HepG2 (cell line): ENCODE measurements around the gene TBX6. TPM values are rescaled to one million over a fixed set of nuclear protein-coding genes. Genes with fewer than 3 reads are reported as not detected.
A peak's percentile ranks its signal among the peaks of the same experiment; 100 is the strongest.

Experiments
- ATF7 ChIP-seq, 2 experiments: fragments of 450-650 bp in 1 of 2; sonication (generic) in 1 of 2; formaldehyde crosslinking in 1 of 2; IDR thresholded peaks; 2 replicates each; pipeline versions ENCODE4 v1.4.0 to v1.6.1; 2016 to 2020; ENCODE audit warnings: antibody characterized with exemption in 1 of 2, mild to moderate bottlenecking in 1 of 2, missing genetic modification reagents in 1 of 2
- ATRX ChIP-seq: sonication (generic); formaldehyde crosslinking; IDR thresholded peaks from 2 replicates; pipeline ENCODE4 v1.4.0; 2020; ENCODE audit warnings: missing genetic modification reagents, borderline replicate concordance
- KLF11 ChIP-seq: IDR thresholded peaks from 2 replicates; pipeline ENCODE4 v1.6.1; 2016; ENCODE audit warnings: missing compliant biosample characterization
- LRRFIP1 ChIP-seq: sonication (generic); formaldehyde crosslinking; conservative IDR thresholded peaks from 2 replicates; pipeline ENCODE4 v1.4.0; 2020; ENCODE audit warnings: missing genetic modification reagents
- MAFF ChIP-seq: IDR thresholded peaks from 2 replicates; pipeline ENCODE4 v1.6.1; 2011; ENCODE audit warnings: low read depth, low read length, improper control_type of control experiment
- MIER2 ChIP-seq: IDR thresholded peaks from 2 replicates; pipeline ENCODE4 v1.6.1; 2016; ENCODE audit warnings: missing biosample characterization, missing genetic modification reagents
- NFIB ChIP-seq: sonication (generic); formaldehyde crosslinking; IDR thresholded peaks from 2 replicates; pipeline ENCODE4 v1.9.0; 2021; ENCODE audit warnings: missing genetic modification reagents, mild to moderate bottlenecking, borderline replicate concordance
- RELA ChIP-seq: sonication (generic); formaldehyde crosslinking; IDR thresholded peaks from 2 replicates; pipeline ENCODE4 v1.4.0; 2020; ENCODE audit warnings: missing genetic modification reagents
- TAF15 ChIP-seq: fragments of 200-400 bp; formaldehyde crosslinking; IDR thresholded peaks from one replicate; pipeline ENCODE4 v1.6.1; 2018; ENCODE audit warnings: mild to moderate bottlenecking, low read depth, low read length; ENCODE audit not compliant: poor library complexity, severe bottlenecking
- TSC22D2 ChIP-seq: sonication (generic); formaldehyde crosslinking; IDR thresholded peaks from 2 replicates; pipeline ENCODE4 v1.5.1; 2020; ENCODE audit warnings: missing genetic modification reagents, mild to moderate bottlenecking, borderline replicate concordance
- ZBTB34 ChIP-seq: sonication (generic); formaldehyde crosslinking; IDR thresholded peaks from 2 replicates; pipeline ENCODE4 v1.8.0; 2022; ENCODE audit warnings: mild to moderate bottlenecking, missing genetic modification reagents
- ZEB1 ChIP-seq: IDR thresholded peaks from 2 replicates; pipeline ENCODE4 v1.6.1; 2012; ENCODE audit warnings: mild to moderate bottlenecking, low read depth, inconsistent platforms; ENCODE audit not compliant: insufficient replicate concordance
- ZFP36L2 ChIP-seq: sonication (generic); formaldehyde crosslinking; IDR thresholded peaks from 2 replicates; pipeline ENCODE4 v1.4.0; 2020; ENCODE audit warnings: missing genetic modification reagents
- ZNF12 ChIP-seq: sonication (generic); formaldehyde crosslinking; IDR thresholded peaks from 2 replicates; pipeline ENCODE4 v1.5.0; 2020; ENCODE audit warnings: missing genetic modification reagents
- ZNF296 ChIP-seq: sonication (generic); formaldehyde crosslinking; conservative IDR thresholded peaks from 2 replicates; pipeline ENCODE4 v1.5.0; 2020; ENCODE audit warnings: mild to moderate bottlenecking, missing genetic modification reagents
- polyA plus RNA-seq, 8 experiments: library from polyadenylated mRNA; depleted of rRNA in 3 of 8; stranded (reverse) in 7 of 8; unstranded in 1 of 8; fragments of >200 nt; fragmentation: Illumina TruSeq in 4 of 8; extraction: Trizol in 4 of 8; gene quantifications; 2 replicates each; pipeline versions ENCODE4 v1.2.1 to v1.2.3, GENCODE V29; 2011 to 2016; ENCODE audit warnings: low read depth in 4 of 8, missing spikeins in 1 of 8, mixed read lengths in 1 of 8; ENCODE audit not compliant: insufficient read depth in 1 of 8
- total RNA-seq, 5 experiments: library from RNA; depleted of rRNA; stranded (reverse); fragments of >200 nt; fragmentation: Illumina TruSeq; extraction: Trizol; gene quantifications; 2 replicates each; pipeline ENCODE4 v1.2.3, GENCODE V29; 2016; ENCODE audit warnings: low read depth in 1 of 5
- TF ChIP-seq, protein P1 (sequence below), 2 experiments: sonication (generic) in 1 of 2; formaldehyde crosslinking in 1 of 2; IDR thresholded peaks; 2 replicates each; pipeline versions ENCODE4 v1.4.0 to v1.6.1; 2016 to 2020; ENCODE audit warnings: borderline replicate concordance in 1 of 2, low read depth in 1 of 2, mild to moderate bottlenecking in 1 of 2, missing genetic modification reagents in 1 of 2
- TF ChIP-seq, protein P2 (sequence below): sonication (generic); formaldehyde crosslinking; IDR thresholded peaks from 2 replicates; pipeline ENCODE4 v1.5.0; 2020; ENCODE audit warnings: missing genetic modification reagents

Gene TBX6
- total and polyA plus RNA-seq, 2 of the 13 experiments (the other 11 are each of a cell fraction or from before 2014, with no cell fraction given): 0.24 to 0.42 TPM

- no peak for TF ChIP-seq TSC22D2 (CRISPR knock-in tag)
- no peak for TF ChIP-seq ZNF12
- no peak for TF ChIP-seq ZNF296 (CRISPR knock-in tag)
- TF ChIP-seq MAFF: peak; percentile 98
- no peak for TF ChIP-seq ZEB1
- TF ChIP-seq TAF15: no peak
- TF ChIP-seq MIER2 (CRISPR knock-in tag): no peak
- no peak for TF ChIP-seq RELA (CRISPR knock-in tag)
- TF ChIP-seq ZFP36L2 (CRISPR knock-in tag): no peak
- TF ChIP-seq, protein P1, sequence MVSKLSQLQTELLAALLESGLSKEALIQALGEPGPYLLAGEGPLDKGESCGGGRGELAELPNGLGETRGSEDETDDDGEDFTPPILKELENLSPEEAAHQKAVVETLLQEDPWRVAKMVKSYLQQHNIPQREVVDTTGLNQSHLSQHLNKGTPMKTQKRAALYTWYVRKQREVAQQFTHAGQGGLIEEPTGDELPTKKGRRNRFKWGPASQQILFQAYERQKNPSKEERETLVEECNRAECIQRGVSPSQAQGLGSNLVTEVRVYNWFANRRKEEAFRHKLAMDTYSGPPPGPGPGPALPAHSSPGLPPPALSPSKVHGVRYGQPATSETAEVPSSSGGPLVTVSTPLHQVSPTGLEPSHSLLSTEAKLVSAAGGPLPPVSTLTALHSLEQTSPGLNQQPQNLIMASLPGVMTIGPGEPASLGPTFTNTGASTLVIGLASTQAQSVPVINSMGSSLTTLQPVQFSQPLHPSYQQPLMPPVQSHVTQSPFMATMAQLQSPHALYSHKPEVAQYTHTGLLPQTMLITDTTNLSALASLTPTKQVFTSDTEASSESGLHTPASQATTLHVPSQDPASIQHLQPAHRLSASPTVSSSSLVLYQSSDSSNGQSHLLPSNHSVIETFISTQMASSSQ (IDR thresholded peaks at IDR 0.05; ENCODE audit: low read depth): no peak
- TF ChIP-seq, protein P1 (CRISPR knock-in tag; IDR thresholded peaks at IDR 0.05; ENCODE audit: borderline replicate concordance): no peak
- no peak for TF ChIP-seq ATF7 (IDR thresholded peaks at IDR 0.05)
- no peak for TF ChIP-seq ATF7 (CRISPR knock-in tag; IDR thresholded peaks at IDR 0.05)
- TF ChIP-seq LRRFIP1: no peak
- TF ChIP-seq, protein P2, sequence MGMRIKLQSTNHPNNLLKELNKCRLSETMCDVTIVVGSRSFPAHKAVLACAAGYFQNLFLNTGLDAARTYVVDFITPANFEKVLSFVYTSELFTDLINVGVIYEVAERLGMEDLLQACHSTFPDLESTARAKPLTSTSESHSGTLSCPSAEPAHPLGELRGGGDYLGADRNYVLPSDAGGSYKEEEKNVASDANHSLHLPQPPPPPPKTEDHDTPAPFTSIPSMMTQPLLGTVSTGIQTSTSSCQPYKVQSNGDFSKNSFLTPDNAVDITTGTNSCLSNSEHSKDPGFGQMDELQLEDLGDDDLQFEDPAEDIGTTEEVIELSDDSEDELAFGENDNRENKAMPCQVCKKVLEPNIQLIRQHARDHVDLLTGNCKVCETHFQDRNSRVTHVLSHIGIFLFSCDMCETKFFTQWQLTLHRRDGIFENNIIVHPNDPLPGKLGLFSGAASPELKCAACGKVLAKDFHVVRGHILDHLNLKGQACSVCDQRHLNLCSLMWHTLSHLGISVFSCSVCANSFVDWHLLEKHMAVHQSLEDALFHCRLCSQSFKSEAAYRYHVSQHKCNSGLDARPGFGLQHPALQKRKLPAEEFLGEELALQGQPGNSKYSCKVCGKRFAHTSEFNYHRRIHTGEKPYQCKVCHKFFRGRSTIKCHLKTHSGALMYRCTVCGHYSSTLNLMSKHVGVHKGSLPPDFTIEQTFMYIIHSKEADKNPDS (CRISPR knock-in tag): no peak
- no peak for TF ChIP-seq KLF11
- peak; percentile 45; the same call in 1 of the 2 replicates for TF ChIP-seq ZBTB34 (CRISPR knock-in tag)
- TF ChIP-seq NFIB (CRISPR knock-in tag): no peak
- TF ChIP-seq ATRX (CRISPR knock-in tag): no peak
Observed at GRCh38 chr16:30088237-30088831, 3.4 kb downstream of the TBX6 start (continued).
